GM12891 (cell line): ENCODE results near the gene SPTLC2.
"Not testable (repeated sequence)": the region's sequence is repeated elsewhere in the genome, so short reads cannot be mapped to it uniquely, and the experiment has no call there.

Experiments
- DNase-seq: peaks from one replicate; pipeline ENCODE4 v3.0.0; 2011; ENCODE audit warnings: low spot score; ENCODE audit not compliant: insufficient read length
- FAIRE-seq: peaks from 2 replicates; lab custom pipeline; 2011; peaks lifted over from hg19 to GRCh38; lab: Jason Lieb, UNC
- PAX5 ChIP-seq: IDR thresholded peaks from 2 replicates; pipeline ENCODE4 v1.6.1; 2011; ENCODE audit warnings: low read length, moderate library complexity, mild to moderate bottlenecking; ENCODE audit not compliant: insufficient read depth, severe bottlenecking
- POLR2A ChIP-seq: IDR thresholded peaks from 2 replicates; pipeline ENCODE4 v1.6.1; 2011; ENCODE audit warnings: low read depth, low read length, control low read depth
- POLR2AphosphoS5 ChIP-seq: IDR thresholded peaks from 2 replicates; pipeline ENCODE4 v1.6.1; 2011; ENCODE audit warnings: low read depth, low read length, control low read depth
- POU2F2 ChIP-seq: IDR thresholded peaks from 2 replicates; pipeline ENCODE4 v1.6.1; 2011; ENCODE audit warnings: low read depth, mild to moderate bottlenecking, control low read depth, low read length, moderate library complexity
- SPI1 ChIP-seq: IDR thresholded peaks from 2 replicates; pipeline ENCODE4 v1.6.1; 2011; ENCODE audit warnings: low read depth, low read length, control low read depth
- TAF1 ChIP-seq: IDR thresholded peaks from 2 replicates; pipeline ENCODE4 v1.6.1; 2011; ENCODE audit warnings: low read depth, low read length, control low read depth

The SPTLC2 gene

GRCh38 chr14:77557391-77557790 is 59.0 kb downstream of the SPTLC2 start:
- no peak for FAIRE-seq
- no peak for DNase-seq

GRCh38 chr14:77556946-77557345 is 59.5 kb downstream of the SPTLC2 start:
- DNase-seq, result no peak
- no peak for FAIRE-seq
- TF ChIP-seq POLR2AphosphoS5 (no peak), PAX5 (no peak), POU2F2 (no peak), POLR2A (no peak), TAF1 (no peak), SPI1 (no peak)

More at GRCh38 chr14:77557391-77557790, 59.0 kb downstream of the SPTLC2 start:
- TF ChIP-seq SPI1 (no peak), TAF1 (no peak), POLR2A (no peak), PAX5 (no peak), POLR2AphosphoS5 (no peak), POU2F2 (no peak)

- FAIRE-seq (peak; percentile 80), DNase-seq (no peak)
- TF ChIP-seq PAX5 (no peak), POLR2AphosphoS5 (no peak), POU2F2 (no peak), TAF1 (no peak), POLR2A (no peak), SPI1 (no peak)
Measured at GRCh38 chr14:77554816-77555599, 61.4 kb downstream of the SPTLC2 start.

GRCh38 chr14:77554207-77554606 is 62.2 kb downstream of the SPTLC2 start:
- TF ChIP-seq TAF1 (no peak), POLR2A (no peak), SPI1 (0 out of 2 replicates have a peak, but pooled peaks have one; percentile 12)
- DNase-seq (no peak), FAIRE-seq (no peak)

GRCh38 chr14:77549451-77549850 is 67.0 kb downstream of the SPTLC2 start:
- FAIRE-seq, result no peak
- no peak for DNase-seq
- TF ChIP-seq POLR2A (no peak), PAX5 (no peak), POU2F2 (no peak), SPI1 (no peak), TAF1 (no peak)

- DNase-seq (no peak), FAIRE-seq (no peak)
- TF ChIP-seq POLR2AphosphoS5, result no peak
- no peak for TF ChIP-seq SPI1
- no peak for TF ChIP-seq TAF1
- no peak for TF ChIP-seq POLR2A
- TF ChIP-seq POU2F2, result no peak
- TF ChIP-seq PAX5, result no peak
Measured at GRCh38 chr14:77547512-77548180, 68.8 kb downstream of the SPTLC2 start.

- FAIRE-seq, DNase-seq: not testable (repeated sequence)
Measured at GRCh38 chr14:77545171-77545570, 71.3 kb downstream of the SPTLC2 start.

- DNase-seq, result no peak
- no peak for TF ChIP-seq PAX5
- TF ChIP-seq TAF1, result no peak
- no peak for TF ChIP-seq POLR2AphosphoS5
- TF ChIP-seq POLR2A, result no peak
- TF ChIP-seq SPI1, result no peak
- no peak for TF ChIP-seq POU2F2
- no peak for FAIRE-seq
Measured at GRCh38 chr14:77544571-77544970, 71.9 kb downstream of the SPTLC2 start.

GRCh38 chr14:77543637-77544334 is 72.7 kb downstream of the SPTLC2 start:
- no peak for DNase-seq
- no peak for TF ChIP-seq POLR2AphosphoS5
- no peak for TF ChIP-seq TAF1
- TF ChIP-seq PAX5, result no peak
- no peak for TF ChIP-seq POU2F2
- no peak for TF ChIP-seq SPI1
- TF ChIP-seq POLR2A, result no peak
- FAIRE-seq, result no peak
